Neural cell (in vitro differentiated cells): Measurements from ENCODE around the gene PRKCA. TPM values are rescaled to one million over a fixed set of nuclear protein-coding genes. Genes with fewer than 3 reads are reported as not detected.

Experiments used
- H2AFZ ChIP-seq: fragments of 200-600, 300-800 bp; sonication (generic), shearing (Covaris generic); 2 replicates; pipeline ENCODE4 v1.6.0; 2014; ENCODE audit warnings: low read depth, mild to moderate bottlenecking, antibody characterized with exemption, low read length, moderate library complexity
- H3F3A ChIP-seq: fragments of 200-600 bp; shearing (Covaris generic); 2 replicates; pipeline ENCODE4 v1.6.1; 2016; ENCODE audit warnings: mild to moderate bottlenecking, moderate library complexity, mixed read lengths, antibody characterized with exemption, low read length; ENCODE audit not compliant: insufficient read depth, poor library complexity, severe bottlenecking
- H3K27ac ChIP-seq: fragments of 200-600, 300-800 bp; sonication (generic), shearing (Covaris generic); 2 replicates; pipeline ENCODE4 v1.5.1; 2014; ENCODE audit warnings: mild to moderate bottlenecking, low read length, moderate library complexity
- H3K27me3 ChIP-seq: fragments of 300-800, 200-600 bp; sonication (generic), shearing (Covaris generic); 2 replicates; pipeline ENCODE4 v1.6.0; 2014; ENCODE audit warnings: mild to moderate bottlenecking, low read depth, low read length, moderate library complexity; ENCODE audit not compliant: insufficient read depth
- H3K36me3 ChIP-seq: fragments of 300-800, 200-600 bp; sonication (generic), shearing (Covaris generic); 2 replicates; pipeline ENCODE4 v1.5.1; 2014; ENCODE audit warnings: mild to moderate bottlenecking, antibody characterized with exemption, low read length, moderate library complexity; ENCODE audit not compliant: insufficient read depth
- H3K4me2 ChIP-seq: fragments of 300-800, 200-600 bp; sonication (generic), shearing (Covaris generic); 2 replicates; pipeline ENCODE4 v1.6.0; 2014; ENCODE audit warnings: mild to moderate bottlenecking, low read length
- H3K4me3 ChIP-seq: fragments of 300-800, 200-600 bp; sonication (generic), shearing (Covaris generic); 2 replicates; pipeline ENCODE4 v1.5.1; 2014; ENCODE audit warnings: mild to moderate bottlenecking, low read length, moderate library complexity
- H3K79me2 ChIP-seq: fragments of 200-600 bp; shearing (Covaris generic); replicated peaks from 2 replicates; pipeline ENCODE4 v1.6.0; 2014; ENCODE audit warnings: mild to moderate bottlenecking, low read length, moderate library complexity; ENCODE audit not compliant: insufficient read depth
- H3K9ac ChIP-seq: fragments of 300-800, 200-600 bp; sonication (generic), shearing (Covaris generic); 2 replicates; pipeline ENCODE4 v1.6.1; 2016; ENCODE audit warnings: mild to moderate bottlenecking, low read length, mixed read lengths
- H3K9me2 ChIP-seq: fragments of 200-600 bp; shearing (Covaris generic); 2 replicates; pipeline ENCODE4 v1.6.1; 2016; ENCODE audit warnings: mild to moderate bottlenecking, low read length, mixed read lengths; ENCODE audit not compliant: insufficient read depth
- H3K9me3 ChIP-seq: fragments of 200-600, 300-800 bp; sonication (generic), shearing (Covaris generic); 2 replicates; pipeline ENCODE4 v1.6.1; 2016; ENCODE audit warnings: mild to moderate bottlenecking, mixed run types, low read length, moderate library complexity, mixed read lengths
- H4K20me1 ChIP-seq: fragments of 200-600 bp; shearing (Covaris generic); 2 replicates; pipeline ENCODE4 v1.6.1; 2016; ENCODE audit warnings: mild to moderate bottlenecking, mixed run types; ENCODE audit not compliant: insufficient read depth
- CTCF ChIP-seq: fragments of 450-650 bp; IDR thresholded peaks from 2 replicates; pipeline ENCODE4 v1.5.1; 2014; ENCODE audit warnings: antibody characterized with exemption, mild to moderate bottlenecking, moderate library complexity; ENCODE audit not compliant: poor library complexity, severe bottlenecking
- EP300 ChIP-seq: fragments of 450-650 bp; conservative IDR thresholded peaks from 2 replicates; pipeline ENCODE4 v1.6.1; 2014; ENCODE audit warnings: antibody characterized with exemption, mild to moderate bottlenecking, moderate library complexity; ENCODE audit not compliant: poor library complexity, severe bottlenecking
- EZH2 ChIP-seq: fragments of 200-600, 300-800 bp; shearing (Covaris generic), sonication (generic); IDR thresholded peaks from 2 replicates; pipeline ENCODE4 v1.6.1; 2014; ENCODE audit warnings: antibody characterized with exemption, low read length, borderline replicate concordance, mild to moderate bottlenecking; ENCODE audit not compliant: insufficient read depth, poor library complexity, severe bottlenecking
- MXI1 ChIP-seq: fragments of 450-650 bp; conservative IDR thresholded peaks from 2 replicates; pipeline ENCODE4 v1.6.1; 2014; ENCODE audit warnings: antibody characterized with exemption, mild to moderate bottlenecking; ENCODE audit not compliant: poor library complexity, severe bottlenecking
- POLR2AphosphoS5 ChIP-seq: IDR thresholded peaks from 2 replicates; pipeline ENCODE4 v1.6.1; 2012
- RAD21 ChIP-seq: fragments of 450-650 bp; conservative IDR thresholded peaks from 2 replicates; pipeline ENCODE4 v1.6.1; 2014; ENCODE audit warnings: antibody characterized with exemption, mild to moderate bottlenecking, moderate library complexity
- REST ChIP-seq: IDR thresholded peaks from 2 replicates; pipeline ENCODE4 v1.6.1; 2012; ENCODE audit warnings: borderline replicate concordance
- SMC3 ChIP-seq: fragments of 450-650 bp; conservative IDR thresholded peaks from 2 replicates; pipeline ENCODE4 v1.6.1; 2014; ENCODE audit warnings: antibody characterized with exemption, mild to moderate bottlenecking, moderate library complexity; ENCODE audit not compliant: poor library complexity
- TAF1 ChIP-seq: IDR thresholded peaks from 2 replicates; pipeline ENCODE4 v1.6.1; 2012; ENCODE audit warnings: low read depth
- polyA plus RNA-seq: library from polyadenylated mRNA; depleted of rRNA; stranded (reverse); fragments of >200 nt; gene quantifications from 2 replicates; pipeline ENCODE4 v1.2.3, GENCODE V29; 2014

PRKCA gene
- polyA plus RNA-seq, 1 donor from 2014 or later = 5.9 TPM

GRCh38 chr17:66583112-66583748 lies 280.8 kb downstream of the PRKCA start:
- no peaks in the 10 kb centered on the region for H3K27me3 ChIP-seq
- no peaks in the 10 kb centered on the region for H4K20me1 ChIP-seq
- H3K27ac ChIP-seq = no peak overlapping the region
- no peaks in the 10 kb centered on the region for H3K9me3 ChIP-seq
- H3K79me2 ChIP-seq = no peaks in the 10 kb centered on the region
- H3K9ac ChIP-seq = no peak overlapping the region
- H3K9me2 ChIP-seq = no peaks in the 10 kb centered on the region
- no peak overlapping the region for H3K4me3 ChIP-seq
- no peaks in the 10 kb centered on the region for H3K36me3 ChIP-seq
- no peak for TF ChIP-seq MXI1
- TF ChIP-seq TAF1 = no peak
- no peak for TF ChIP-seq RAD21
- TF ChIP-seq REST = no peak
- TF ChIP-seq SMC3 = no peak
- TF ChIP-seq EZH2 = no peak
- TF ChIP-seq CTCF = no peak
- no peak for TF ChIP-seq EP300
- no peak for TF ChIP-seq POLR2AphosphoS5
- H3F3A ChIP-seq = no peaks in the 10 kb centered on the region
- H2AFZ ChIP-seq = no peak overlapping the region
- no peak overlapping the region for H3K4me2 ChIP-seq

- Histone ChIP-seq H3K4me3 (no peak overlapping the region), H3K9ac (no peak overlapping the region), H4K20me1 (no peaks in the 10 kb centered on the region), H3K79me2 (no peaks in the 10 kb centered on the region), H3K27ac (no peak overlapping the region), H3K9me2 (no peaks in the 10 kb centered on the region), H3K4me2 (no peak overlapping the region), H3F3A (no peaks in the 10 kb centered on the region), H3K27me3 (no peaks in the 10 kb centered on the region), H3K9me3 (no peaks in the 10 kb centered on the region), H3K36me3 (no peaks in the 10 kb centered on the region), H2AFZ (no peak overlapping the region)
- TF ChIP-seq CTCF = no peak
- TF ChIP-seq POLR2AphosphoS5 = no peak
- TF ChIP-seq RAD21 = no peak
- no peak for TF ChIP-seq EZH2
- TF ChIP-seq REST = no peak
- no peak for TF ChIP-seq EP300
- TF ChIP-seq TAF1 = no peak
- TF ChIP-seq SMC3 = no peak
- TF ChIP-seq MXI1 = no peak
These were observed 282.5 kb downstream of the PRKCA start for GRCh38 chr17:66584927-66585326.
